GM21529 (cell line): ENCODE measurements around the gene TEF.
A peak's percentile ranks its signal among the peaks of the same experiment; 100 is the strongest.

Source experiments
- ATAC-seq: cut with Tn5 transposase; IDR thresholded peaks from one replicate; pipeline ENCODE4 v1.9.1; 2021; ENCODE audit not compliant: unreplicated experiment

TEF gene

GRCh38 chr22:41381329-41382097, at the start of gene TEF:
TEF (plus strand) TSS chr22:41381942; CDS start chr22:41382045, 103 bp downstream.
- ATAC-seq: peak; percentile 88

GRCh38 chr22:41332217-41332939, 49.4 kb upstream of the TEF start:
- no peak for ATAC-seq

- ATAC-seq: no peak
Observed at GRCh38 chr22:41333806-41334205, 47.9 kb upstream of the TEF start.

- no peak for ATAC-seq
Observed at GRCh38 chr22:41334215-41334614, 47.5 kb upstream of the TEF start.

GRCh38 chr22:41334951-41335635, 46.6 kb upstream of the TEF start:
- ATAC-seq: no peak

GRCh38 chr22:41338614-41339212, 43.0 kb upstream of the TEF start:
- ATAC-seq: no peak

- ATAC-seq: no peak
Observed at GRCh38 chr22:41339823-41340222, 41.9 kb upstream of the TEF start.

- ATAC-seq: no peak
Observed at GRCh38 chr22:41340357-41340756, 41.4 kb upstream of the TEF start.

GRCh38 chr22:41341012-41341411, 40.7 kb upstream of the TEF start:
- no peak for ATAC-seq

GRCh38 chr22:41341990-41342389, 39.8 kb upstream of the TEF start:
- no peak for ATAC-seq

- no peak for ATAC-seq
Observed at GRCh38 chr22:41343300-41343699, 38.4 kb upstream of the TEF start.

- ATAC-seq: no peak
Observed at GRCh38 chr22:41343717-41344116, 38.0 kb upstream of the TEF start.

- no peak for ATAC-seq
Observed at GRCh38 chr22:41344189-41344788, 37.5 kb upstream of the TEF start.

- ATAC-seq: no peak
Observed at GRCh38 chr22:41345807-41346335, 35.9 kb upstream of the TEF start.

GRCh38 chr22:41347066-41347859, 34.5 kb upstream of the TEF start:
- ATAC-seq: no peak

GRCh38 chr22:41348964-41349484, 32.7 kb upstream of the TEF start:
- no peak for ATAC-seq

GRCh38 chr22:41350087-41350486, 31.7 kb upstream of the TEF start:
- ATAC-seq: no peak

GRCh38 chr22:41351011-41351410, 30.7 kb upstream of the TEF start:
- no peak for ATAC-seq

- ATAC-seq: no peak
Observed at GRCh38 chr22:41352058-41352457, 29.7 kb upstream of the TEF start.
